Measurements from ENCODE around the gene ALDH1A3.

The ALDH1A3 gene

GRCh38 chr15:100859970-100860828 lies 19.4 kb upstream of the ALDH1A3 start:
- no peak for DNase-seq

- no peak for DNase-seq
Observed at GRCh38 chr15:100860829-100861510, 18.7 kb upstream of the ALDH1A3 start.

DNA sequence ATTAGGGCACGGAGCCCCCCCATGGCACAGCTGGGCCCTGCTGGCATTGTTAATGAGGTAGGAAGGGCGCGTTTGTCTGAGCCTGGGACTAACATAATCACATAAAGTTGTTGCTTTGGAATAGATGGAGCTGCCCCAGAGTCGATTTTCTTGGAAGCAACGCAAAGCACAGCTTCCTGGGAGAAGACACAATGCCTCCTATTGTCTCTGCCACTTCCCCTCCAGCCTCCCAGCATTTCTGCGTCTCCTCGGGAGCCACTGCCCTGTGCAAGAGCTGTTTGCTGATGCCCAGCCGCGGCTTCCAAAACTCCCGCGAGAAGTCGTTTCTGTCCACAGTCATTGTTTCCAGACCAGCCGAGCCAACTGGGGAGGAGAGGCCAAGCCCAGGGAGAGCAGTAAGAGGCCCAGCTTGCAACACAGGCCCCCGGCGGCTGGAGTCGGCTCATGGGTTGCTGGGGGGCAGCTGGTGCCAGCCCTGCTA lies 18.1 kb upstream of the ALDH1A3 start:
- DNase-seq: peak; percentile 78

GRCh38 chr15:100862162-100862561 lies 17.5 kb upstream of the ALDH1A3 start:
- no peak for DNase-seq

DNA sequence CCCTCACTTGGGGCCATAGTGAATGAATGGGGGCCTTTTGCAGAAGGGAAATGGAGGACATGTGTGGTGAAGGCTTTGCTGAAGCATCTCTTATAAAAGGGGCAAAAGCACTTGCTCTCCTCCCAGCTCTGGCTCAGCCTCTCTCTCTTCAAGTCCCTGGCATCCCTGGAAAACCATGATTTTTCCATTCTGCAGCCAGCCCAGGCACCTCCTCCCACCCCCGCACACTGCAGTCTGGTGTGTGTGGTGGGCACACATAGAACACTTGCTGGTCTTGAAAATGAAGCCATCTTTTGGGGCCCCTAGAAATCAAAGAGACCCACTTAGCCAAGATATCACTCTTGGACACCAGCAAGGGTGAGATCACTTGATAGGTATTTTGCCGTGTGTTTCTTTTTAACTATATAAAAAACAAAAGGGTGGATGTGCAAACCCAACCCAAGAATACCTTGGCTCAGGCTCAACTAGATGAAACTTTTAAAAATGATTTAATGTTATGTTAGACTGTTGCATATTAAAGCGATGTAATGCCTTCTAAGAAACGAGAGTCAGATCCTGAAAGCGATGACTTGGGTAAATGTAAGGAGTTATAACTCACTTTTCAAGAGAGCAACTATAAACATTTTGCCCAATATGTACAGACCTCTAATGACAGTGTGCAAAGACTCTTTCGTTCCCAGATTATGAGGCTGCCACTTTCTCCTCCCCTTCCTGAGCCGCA lies 16.4 kb upstream of the ALDH1A3 start:
- peak; percentile 60 for DNase-seq

DNA sequence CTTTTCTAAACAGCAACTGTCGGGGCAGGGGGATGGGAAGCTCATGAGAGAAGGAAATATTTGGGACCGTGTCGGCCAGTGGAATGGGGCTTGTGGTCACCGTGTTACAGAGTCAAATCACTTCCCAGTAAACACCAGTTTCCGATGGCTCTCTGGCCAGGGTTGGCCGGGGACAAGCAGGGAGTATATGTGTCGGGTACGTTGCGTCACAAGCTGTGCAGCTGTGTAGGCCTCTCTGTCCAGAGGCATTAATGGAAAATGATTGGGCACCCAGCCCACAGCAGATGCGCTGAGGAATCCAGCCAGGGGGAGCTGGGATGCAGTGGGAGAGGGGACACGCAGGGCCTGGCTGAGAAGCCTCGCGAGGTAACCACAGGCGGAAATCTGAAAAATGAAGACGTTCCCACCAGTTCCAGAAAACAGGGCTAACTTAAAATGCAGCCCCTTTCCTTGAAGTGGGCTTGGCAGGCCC lies 15.8 kb upstream of the ALDH1A3 start:
- peak; percentile 93 for DNase-seq

DNA sequence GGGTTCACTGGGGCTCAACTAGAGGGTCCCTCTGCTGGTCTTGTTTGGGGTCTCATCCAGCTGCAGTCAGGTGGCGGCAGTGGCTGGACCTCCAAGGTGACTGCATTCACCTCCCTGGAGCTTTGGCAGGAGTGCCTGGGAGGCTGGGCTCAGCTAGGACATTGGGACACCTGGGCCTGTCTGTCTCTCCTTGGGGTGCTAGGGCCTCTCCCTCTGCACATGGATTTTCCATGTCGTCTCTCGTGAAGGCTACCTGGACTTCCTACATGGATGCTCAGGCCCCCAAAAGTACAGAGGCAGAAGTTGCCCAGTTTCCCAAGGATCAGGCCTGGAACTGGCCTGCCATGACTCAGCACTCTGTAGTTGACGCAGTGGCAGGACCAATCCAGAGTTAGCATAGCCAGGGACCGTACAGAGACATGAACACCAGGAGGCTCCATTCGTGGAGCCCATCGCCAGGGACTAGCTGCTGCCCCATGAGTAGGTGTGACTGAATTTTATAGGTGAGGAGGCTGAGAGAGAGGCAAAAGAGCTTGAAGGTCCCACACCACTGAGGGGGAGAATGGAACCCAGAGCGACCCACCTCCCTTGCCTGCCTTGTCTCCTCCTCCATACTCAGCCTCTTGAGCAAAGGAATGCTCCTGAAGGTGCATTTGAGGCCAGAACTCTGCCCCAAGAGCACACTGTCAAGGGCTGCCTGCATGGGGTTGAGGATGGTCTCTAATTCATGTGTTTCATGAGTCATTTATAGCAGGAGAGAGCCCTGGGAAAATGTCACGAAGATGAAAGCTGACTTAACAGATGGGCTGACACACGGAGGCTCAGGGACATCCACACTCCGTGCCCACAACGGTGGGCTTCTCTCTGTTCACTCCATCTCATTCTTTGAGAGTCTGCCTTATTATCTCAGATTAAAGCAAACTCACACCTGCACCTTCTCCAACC lies 13.0 kb upstream of the ALDH1A3 start:
- DNase-seq: no peak

DNA sequence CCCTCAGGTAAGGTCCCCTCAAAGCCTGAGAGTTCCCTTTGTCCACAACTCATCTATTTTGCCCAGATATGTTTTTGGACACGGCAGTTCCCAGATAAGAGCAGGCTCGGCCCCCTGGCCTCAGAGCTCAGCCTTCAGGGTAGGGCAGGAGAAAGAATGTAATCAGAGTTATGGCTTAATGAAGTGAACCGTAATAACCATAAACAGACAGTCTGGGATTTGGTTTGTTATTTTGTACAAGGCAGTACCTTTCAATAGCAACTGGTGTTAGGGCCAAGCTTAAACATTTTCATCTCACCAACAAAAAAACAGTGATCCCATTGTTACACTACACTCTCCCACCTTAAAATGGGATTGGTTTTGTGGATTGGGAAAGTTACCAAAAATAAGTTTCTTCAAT lies 12.2 kb upstream of the ALDH1A3 start:
- no peak for DNase-seq

GRCh38 chr15:100869151-100869999 lies 10.3 kb upstream of the ALDH1A3 start:
- DNase-seq: no peak

- peak; percentile 69 for DNase-seq
Observed at GRCh38 chr15:100873029-100873677, 6.5 kb upstream of the ALDH1A3 start.

DNA sequence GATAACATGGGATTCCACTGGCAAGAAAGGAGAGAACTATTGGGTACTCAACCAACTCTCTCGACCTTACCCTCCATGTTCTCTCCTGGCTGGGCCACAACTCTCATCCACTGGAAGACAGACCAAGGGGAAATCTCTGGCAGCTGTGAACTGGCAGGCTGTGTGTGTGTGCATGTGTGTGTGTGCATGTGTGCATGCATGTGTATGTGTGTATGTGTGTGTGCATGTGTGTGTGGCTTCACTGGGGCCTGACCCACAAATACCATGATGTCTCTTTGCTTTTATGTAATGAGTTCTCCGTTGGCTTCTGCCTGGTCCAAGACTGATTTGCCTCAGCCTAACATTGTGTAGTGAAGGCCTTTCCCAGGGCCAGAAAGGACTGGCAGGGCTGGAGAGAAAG lies 4.1 kb upstream of the ALDH1A3 start:
- no peak for DNase-seq

DNA sequence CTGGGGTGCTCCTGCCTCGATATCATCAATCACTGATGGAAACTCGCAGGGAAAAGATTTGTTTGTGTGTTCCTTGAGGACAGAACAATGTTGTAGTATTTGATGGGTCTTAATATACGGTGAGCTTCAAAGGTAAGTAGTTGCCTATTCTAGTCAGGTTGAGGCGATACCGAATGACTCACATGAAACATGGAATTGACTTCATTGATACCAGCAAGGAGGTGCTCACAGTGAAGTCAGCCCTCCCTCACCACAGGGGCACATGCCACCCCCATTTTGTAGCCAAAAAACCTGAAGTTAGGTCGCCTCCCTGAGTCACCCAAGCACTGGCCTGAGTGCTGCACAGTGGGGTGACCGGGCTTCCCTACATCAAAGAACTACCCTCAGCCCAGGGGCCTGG lies 3.7 kb upstream of the ALDH1A3 start:
- no peak for DNase-seq

DNA sequence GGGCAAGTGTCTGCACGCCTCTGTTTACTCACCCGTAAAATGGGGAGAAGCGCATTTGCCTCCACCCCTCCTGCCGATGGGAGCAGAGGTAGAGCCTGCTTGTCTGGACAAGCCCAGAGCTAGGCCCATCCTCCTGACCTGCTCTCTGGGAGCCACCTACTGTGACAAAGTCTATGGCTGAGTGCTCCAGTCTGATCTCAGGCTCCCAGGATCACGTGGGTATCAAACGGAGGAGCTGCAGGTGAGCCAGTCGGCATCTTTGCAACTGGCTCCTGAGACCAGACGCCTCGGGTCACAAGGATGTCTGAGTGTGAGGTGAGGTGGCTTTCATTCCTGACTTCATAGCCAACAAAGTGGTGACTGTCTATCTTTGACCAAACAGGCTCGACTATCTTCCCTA lies 2.1 kb upstream of the ALDH1A3 start:
- DNase-seq: no peak

GRCh38 chr15:100878130-100878529 lies 1.5 kb upstream of the ALDH1A3 start:
- no peak for DNase-seq

DNA sequence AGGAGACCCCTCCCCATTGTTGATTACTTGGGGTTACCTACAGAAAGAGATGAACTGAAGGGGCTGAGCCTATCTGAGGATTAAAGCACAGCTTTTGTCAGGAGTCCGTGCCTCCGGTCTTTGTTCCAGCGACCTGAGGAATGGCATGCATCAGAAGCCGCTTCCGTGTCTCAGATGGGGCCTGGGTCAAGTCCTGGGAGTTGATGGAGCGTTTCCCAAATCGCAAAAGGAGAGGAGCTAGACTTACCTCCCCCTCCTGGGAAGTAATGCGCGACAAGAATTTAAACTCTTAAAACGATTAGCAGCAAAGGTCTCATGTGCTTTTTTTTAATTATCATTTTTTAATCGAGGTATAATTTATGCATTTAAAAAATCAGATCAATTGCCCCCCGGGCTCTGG lies 983 bp upstream of the ALDH1A3 start:
- DNase-seq: no peak

DNA sequence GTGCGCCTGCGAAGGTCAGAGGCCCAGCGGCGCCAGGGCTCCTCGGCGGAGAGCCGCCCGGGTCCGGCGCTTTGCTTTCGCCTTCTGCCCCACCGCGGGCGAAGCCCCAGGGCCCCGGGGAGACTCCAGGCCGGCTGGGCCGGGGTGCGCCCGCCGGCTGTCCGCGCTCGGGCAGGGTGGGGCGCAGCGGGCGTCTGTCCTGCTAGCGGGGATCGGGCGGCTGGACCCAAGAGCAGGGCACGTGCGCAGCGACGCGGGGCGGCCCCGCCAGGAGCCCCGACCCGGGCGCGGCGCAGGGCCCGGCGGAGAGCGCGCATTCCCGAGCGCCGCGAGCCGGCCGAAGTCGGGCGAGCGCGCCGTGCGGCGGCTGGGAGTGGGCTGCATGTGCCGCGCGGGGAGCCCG lies 569 bp upstream of the ALDH1A3 start:
- DNase-seq: no peak

DNA sequence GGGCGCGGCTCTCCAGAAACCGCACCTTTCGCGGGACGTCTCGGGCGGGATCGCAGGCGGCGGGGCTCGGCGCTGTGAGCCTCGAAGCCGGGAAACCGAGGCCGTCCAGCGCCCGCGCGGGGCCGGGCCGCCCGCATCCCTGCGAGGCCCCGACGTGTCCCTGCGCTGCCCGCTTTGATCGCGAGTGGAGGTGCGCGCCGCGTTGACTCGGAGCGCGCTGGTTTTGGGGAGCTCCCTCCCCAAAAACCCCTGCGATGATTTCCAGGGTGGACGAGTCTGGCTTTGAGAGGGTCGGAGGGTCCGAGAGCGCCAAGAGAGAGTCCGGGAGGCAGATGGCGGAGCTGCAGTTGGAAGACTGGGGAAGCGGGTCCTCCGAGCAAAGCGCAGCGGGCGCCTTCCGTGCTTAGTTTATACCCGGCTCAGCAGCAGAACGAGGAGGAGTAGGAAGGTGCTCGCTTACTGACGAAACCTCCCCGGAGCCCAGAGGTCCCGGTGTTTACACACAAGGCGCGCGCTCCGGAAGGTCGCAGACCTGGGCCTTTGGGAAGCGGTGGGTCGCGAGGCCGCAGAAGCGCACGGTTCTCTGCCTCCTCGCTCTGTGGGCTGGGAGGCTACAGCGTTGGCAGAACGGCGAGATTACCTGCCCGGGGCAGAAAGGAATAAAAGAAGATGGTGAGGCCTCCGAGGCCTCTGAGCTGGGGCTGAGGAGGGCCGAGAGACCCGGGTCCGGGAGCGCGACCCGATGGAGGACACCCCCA lies 687 bp downstream of the ALDH1A3 start:
- no peak for DNase-seq

DNA sequence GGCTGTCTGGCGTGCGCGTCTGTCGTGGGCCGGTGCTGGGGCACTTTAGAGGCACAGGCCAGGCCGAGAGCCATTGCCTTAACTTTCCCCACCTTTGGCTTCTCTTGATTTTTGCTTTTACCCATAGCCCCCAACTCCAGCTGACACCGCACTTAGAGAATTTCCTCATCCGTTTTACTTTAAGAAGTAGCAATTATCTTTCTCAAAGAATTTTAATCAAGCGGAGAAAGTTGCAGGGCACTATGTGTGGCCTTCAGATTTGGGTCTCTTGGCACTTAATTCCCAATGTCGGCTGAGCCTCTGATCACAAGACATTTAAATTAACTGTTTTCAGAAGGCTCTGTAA lies 1.2 kb downstream of the ALDH1A3 start:
- no peak for DNase-seq

DNA sequence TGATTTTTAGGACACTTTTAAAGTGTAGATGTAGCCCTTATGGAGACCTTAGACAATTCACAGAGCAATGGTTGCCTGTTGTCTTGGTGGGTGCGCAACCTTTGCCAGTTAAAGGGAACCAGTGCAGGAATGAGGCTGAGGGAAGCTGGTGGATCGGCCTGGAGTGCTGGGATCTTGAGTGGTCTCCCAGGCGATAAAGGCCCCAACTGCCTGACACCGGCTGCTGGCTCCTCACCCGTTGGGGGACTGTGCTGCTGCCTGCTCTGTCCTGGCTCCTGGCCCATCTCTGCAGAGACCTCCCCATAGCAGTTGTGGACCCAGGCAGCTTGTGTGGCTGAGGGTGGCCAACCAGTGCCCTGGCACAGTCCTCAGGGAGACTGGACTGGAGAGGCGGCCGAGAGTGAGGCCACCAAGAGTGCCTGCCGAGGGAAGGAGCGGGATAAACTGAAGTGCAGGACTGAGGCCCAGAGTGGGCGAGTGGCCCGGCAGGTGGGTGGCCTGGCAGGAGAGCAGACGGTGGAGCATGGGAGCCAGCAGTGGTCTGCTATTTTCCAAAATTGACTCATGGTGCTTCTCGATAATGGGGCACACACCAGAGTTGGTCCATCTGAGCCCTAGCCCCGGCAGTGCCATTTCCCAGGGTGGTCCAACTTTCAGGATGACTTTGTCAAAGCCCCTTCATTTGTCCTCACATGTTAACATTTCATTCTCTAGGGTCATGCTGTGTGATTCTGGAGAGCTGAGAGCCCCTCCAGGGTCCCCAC lies 2.1 kb downstream of the ALDH1A3 start:
- DNase-seq: no peak
